Pancreas (tissue), 10 donors: ENCODE measurements around the gene SMURF2. TPM values are rescaled to one million over a fixed set of nuclear protein-coding genes. Genes with fewer than 3 reads are reported as not detected.

Experiments
- ATAC-seq, 4 donors: fragments of 200-7000 bp; cut with Tn5 transposase; one replicate each; pipeline versions ENCODE4 v1.8.0 to v1.9.1; 2020; ENCODE audit warnings: mild to moderate bottlenecking in 4 of 4, moderate library complexity in 4 of 4
- DNase-seq, 6 donors: peaks; one replicate each; pipeline ENCODE4 v3.0.0-alpha.2; 2020
- FAIRE-seq: peaks from 2 replicates; lab custom pipeline; 2012; peaks lifted over from hg19 to GRCh38; lab: Jason Lieb, UNC
- H3K27ac ChIP-seq, 4 donors: fragments of 200-600 bp; sonication (generic); 1 replicate in 3 of 4; 2 replicates in 1 of 4; pipeline versions ENCODE4 v1.5.0 to v1.8.0; 2020
- H3K27me3 ChIP-seq, 4 donors: fragments of 200-600 bp; one replicate each; pipeline ENCODE4 v1.8.0; 2021
- H3K36me3 ChIP-seq, 3 donors: fragments of 200-600 bp; sonication (generic) in 1 of 3; one replicate each; pipeline versions ENCODE4 v1.5.0 to v1.8.0; 2020 to 2021
- H3K4me1 ChIP-seq, 3 donors: fragments of 200-600 bp; one replicate each; pipeline ENCODE4 v1.8.0; 2021
- H3K4me3 ChIP-seq, 4 donors: fragments of 200-600 bp; sonication (generic) in 2 of 4; one replicate each; pipeline versions ENCODE4 v1.5.0 to v1.8.0; 2020 to 2021
- H3K9me3 ChIP-seq, 4 donors: fragments of 200-600 bp; one replicate each; pipeline ENCODE4 v1.8.0; 2021
- WGBS, 2 donors: extraction: QIAGEN DNeasy Blood & Tissue Kit; methylation state at CpG; one replicate each; pipeline ENCODE4 v1.1.7; 2013; 5-methylcytosine and 5-hydroxymethylcytosine counted together
- intact Hi-C, 3 donors: fragments of 100-400 bp; cut with DNase I; formaldehyde crosslinking; loops; one replicate each; pipeline versions ENCODE4 v1.11.1 to v1.14.2; 2022
- polyA plus RNA-seq, 2 donors: library from polyadenylated mRNA; stranded (reverse); fragments of 200-250 nt; gene quantifications; one replicate each; pipeline ENCODE4 v1.2.3, GENCODE V29; 2013
- total RNA-seq, 6 donors: library from RNA; stranded (reverse); fragmentation: NEBNext Ultra II Directional in 4 of 6; extraction: Animal tissue kit (Norgen Biotek cat#: 25700) in 4 of 6; gene quantifications; one replicate each; pipeline versions ENCODE4 v1.2.1 to v1.2.4, GENCODE V29; 2021 to 2023
- TF ChIP-seq, protein P1 (sequence below), 4 donors: fragments of 200-600 bp; sonication (generic) in 3 of 4; IDR thresholded peaks; one replicate each; pipeline versions ENCODE4 v1.5.0 to v1.8.0; 2021; ENCODE audit warnings: antibody characterized with exemption in 4 of 4
- donor health status: healthy with polysubstance abuse.
- donor health status: DM: no; HTN: no; CAD: no; lungs with moderate emphysema.
- donor health status: DM: no; HTN: no; CAD: no.
- donor health status: control.
- donor health status: control.
- donor health status: Bipolar disorder and iron deficiency.
- donor health status: DM: yes; HTN: yes; CAD: no.
- donor health status: DM: no; HTN: no; CAD: no.
- donor health status: DM: no; HTN: no; CAD: no.
- donor health status: DM: yes; HTN: yes; CAD: no.

Gene SMURF2
- total and polyA plus RNA-seq, 8 donors: 3.0 to 17.1 (median 8.0) TPM

DNA sequence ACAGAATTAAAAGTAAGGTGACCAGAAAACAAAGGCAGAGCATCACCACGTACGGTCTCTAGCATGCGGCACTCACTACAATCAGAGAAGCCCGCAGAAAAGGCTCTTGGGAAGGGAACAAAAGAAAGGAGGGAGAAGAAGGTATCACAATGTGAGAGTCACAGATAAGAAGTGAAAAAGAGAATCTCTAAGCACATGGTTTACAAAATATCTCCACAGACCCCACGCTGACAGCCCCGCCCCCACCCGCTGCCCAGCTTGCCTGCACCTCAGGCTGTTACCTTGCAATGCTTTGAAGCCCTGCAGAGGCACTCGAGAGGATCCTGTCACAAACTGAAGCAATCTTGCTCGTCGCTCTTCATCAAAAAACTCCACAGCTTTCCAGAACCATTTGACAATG lies 114.8 kb downstream of the SMURF2 start:
- TF ChIP-seq, protein P1, sequence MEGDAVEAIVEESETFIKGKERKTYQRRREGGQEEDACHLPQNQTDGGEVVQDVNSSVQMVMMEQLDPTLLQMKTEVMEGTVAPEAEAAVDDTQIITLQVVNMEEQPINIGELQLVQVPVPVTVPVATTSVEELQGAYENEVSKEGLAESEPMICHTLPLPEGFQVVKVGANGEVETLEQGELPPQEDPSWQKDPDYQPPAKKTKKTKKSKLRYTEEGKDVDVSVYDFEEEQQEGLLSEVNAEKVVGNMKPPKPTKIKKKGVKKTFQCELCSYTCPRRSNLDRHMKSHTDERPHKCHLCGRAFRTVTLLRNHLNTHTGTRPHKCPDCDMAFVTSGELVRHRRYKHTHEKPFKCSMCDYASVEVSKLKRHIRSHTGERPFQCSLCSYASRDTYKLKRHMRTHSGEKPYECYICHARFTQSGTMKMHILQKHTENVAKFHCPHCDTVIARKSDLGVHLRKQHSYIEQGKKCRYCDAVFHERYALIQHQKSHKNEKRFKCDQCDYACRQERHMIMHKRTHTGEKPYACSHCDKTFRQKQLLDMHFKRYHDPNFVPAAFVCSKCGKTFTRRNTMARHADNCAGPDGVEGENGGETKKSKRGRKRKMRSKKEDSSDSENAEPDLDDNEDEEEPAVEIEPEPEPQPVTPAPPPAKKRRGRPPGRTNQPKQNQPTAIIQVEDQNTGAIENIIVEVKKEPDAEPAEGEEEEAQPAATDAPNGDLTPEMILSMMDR (IDR thresholded peaks at IDR 0.05): no peak
- intact Hi-C loops: no loop called here
- Histone ChIP-seq H3K4me3 (no peak overlapping the region), H3K27ac (no peak overlapping the region), H3K27me3 (no peaks in the 10 kb centered on the region), H3K4me1 (no peaks in the 10 kb centered on the region), H3K36me3 (peaks cover 0 to 10% (median 9%) of the 10 kb centered on the region in 3 donors), H3K9me3 (no peaks in the 10 kb centered on the region)
- no peak for ATAC-seq
- FAIRE-seq: no peak
- DNase-seq: no peak
- WGBS, 2 donors: 89 to 90% methylated on average over 10 of the region's 10 CpGs

GRCh38 chr17:64546716-64547115 lies 115.4 kb downstream of the SMURF2 start:
- Histone ChIP-seq H3K4me1 (no peaks in the 10 kb centered on the region), H3K36me3 (peaks cover 0 to 10% (median 9%) of the 10 kb centered on the region in 3 donors), H3K27me3 (no peaks in the 10 kb centered on the region), H3K9me3 (no peaks in the 10 kb centered on the region), H3K27ac (no peak overlapping the region), H3K4me3 (no peak overlapping the region)
- FAIRE-seq: no peak
- no peak for DNase-seq
- 87 to 90% methylated on average over 7 of the region's 7 CpGs for WGBS, 2 donors
- TF ChIP-seq, protein P1 (IDR thresholded peaks at IDR 0.05): no peak
- intact Hi-C loops: no loop called here
- ATAC-seq: no peak

- intact Hi-C loops: no loop called here
- Histone ChIP-seq H3K27ac (no peak overlapping the region), H3K4me1 (no peaks in the 10 kb centered on the region), H3K36me3 (peaks cover 0 to 10% (median 9%) of the 10 kb centered on the region in 3 donors), H3K9me3 (no peaks in the 10 kb centered on the region), H3K4me3 (no peak overlapping the region), H3K27me3 (no peaks in the 10 kb centered on the region)
- TF ChIP-seq, protein P1 (IDR thresholded peaks at IDR 0.05): no peak
- DNase-seq: no peak
- 80 to 91% methylated on average over 2 of the region's 2 CpGs for WGBS, 2 donors
- no peak for FAIRE-seq
- no peak for ATAC-seq
Observed at GRCh38 chr17:64544742-64545141, 117.4 kb downstream of the SMURF2 start.

DNA sequence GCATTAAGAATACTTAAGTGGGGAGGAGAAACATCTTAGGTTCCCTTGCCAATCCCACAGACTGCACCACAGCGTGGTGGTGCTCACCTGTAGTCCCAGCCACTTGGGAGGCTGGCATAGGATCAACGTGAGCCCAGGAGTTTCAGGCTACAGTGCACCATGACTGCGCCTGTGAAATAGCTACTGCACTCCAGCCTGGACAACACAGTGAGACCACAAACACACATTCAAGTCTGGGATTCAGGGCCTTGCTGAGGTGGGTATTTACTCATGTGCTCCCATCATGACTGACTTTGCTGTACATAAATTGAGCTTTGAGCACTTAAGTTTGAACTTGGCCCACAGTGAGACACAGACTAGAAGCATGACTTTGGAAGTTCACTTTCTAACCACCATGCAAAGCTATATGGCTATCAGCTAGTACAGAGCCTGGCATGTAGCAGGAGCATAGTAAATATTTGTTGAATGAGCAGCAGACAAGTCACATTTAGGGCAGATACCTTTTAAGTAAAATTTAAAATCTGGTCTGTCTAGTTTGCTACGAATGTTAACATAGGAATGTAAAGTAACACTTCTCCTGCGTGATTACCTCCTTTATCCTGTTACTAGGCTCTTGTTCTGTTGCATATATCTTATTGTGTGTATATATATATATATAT lies 121.9 kb downstream of the SMURF2 start:
- no peak for DNase-seq

More for the DNA sequence above, 121.9 kb downstream of the SMURF2 start:
- Histone ChIP-seq H3K36me3 (peaks cover 0 to 28% (median 22%) of the 10 kb centered on the region in 3 donors), H3K27me3 (no peaks in the 10 kb centered on the region), H3K27ac (no peak overlapping the region), H3K9me3 (no peaks in the 10 kb centered on the region), H3K4me3 (no peak overlapping the region), H3K4me1 (no peaks in the 10 kb centered on the region)
- 88 to 90% methylated on average over 5 of the region's 5 CpGs for WGBS, 2 donors
- TF ChIP-seq, protein P1 (IDR thresholded peaks at IDR 0.05): no peak
- FAIRE-seq (no peak), ATAC-seq (no peak)
- intact Hi-C loops: no loop called here
